Measurements from ENCODE around the gene RTKN2.

The RTKN2 gene

DNA sequence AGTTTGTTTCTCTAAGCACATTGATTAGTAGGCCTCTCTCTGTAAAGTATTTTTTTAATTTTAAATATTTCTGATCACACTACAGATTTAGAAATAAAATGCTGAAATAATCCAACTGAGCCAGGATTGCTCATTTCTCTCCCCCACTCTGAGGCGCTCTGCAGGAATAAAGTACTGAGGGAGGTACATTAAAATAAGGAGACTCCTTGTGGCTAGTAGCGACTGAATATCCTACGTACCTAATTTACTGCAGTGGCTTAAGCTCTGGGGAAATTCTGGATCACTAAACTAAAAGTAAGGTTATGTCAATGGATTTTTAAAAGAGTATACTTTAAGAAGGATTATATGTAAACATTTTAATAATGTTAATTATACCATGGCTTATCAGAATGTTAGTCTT lies 75.2 kb downstream of the RTKN2 start:
- no peak overlapping the region for H3K27ac ChIP-seq (ENCODE audit: low read length)
- H3K4me3 ChIP-seq (ENCODE audit: low read length): no peak overlapping the region
- no peaks in the 10 kb centered on the region for H3K4me1 ChIP-seq (ENCODE audit: control insufficient read depth, insufficient read depth, low read length)
- no peak for DNase-seq (ENCODE audit: low read depth, low spot score)
- H3K9me3 ChIP-seq (ENCODE audit: control insufficient read depth, insufficient read depth, low read length): no peaks in the 10 kb centered on the region
- H3K27me3 ChIP-seq (ENCODE audit: control insufficient read depth, insufficient read depth, low read length): no peaks in the 10 kb centered on the region
- no peaks in the 10 kb centered on the region for H3K36me3 ChIP-seq (ENCODE audit: control insufficient read depth, insufficient read depth, low read length)
- WGBS (ENCODE audit: insufficient coverage, insufficient read length): no CpG with 5 or more reads among the region's 3 CpGs

DNA sequence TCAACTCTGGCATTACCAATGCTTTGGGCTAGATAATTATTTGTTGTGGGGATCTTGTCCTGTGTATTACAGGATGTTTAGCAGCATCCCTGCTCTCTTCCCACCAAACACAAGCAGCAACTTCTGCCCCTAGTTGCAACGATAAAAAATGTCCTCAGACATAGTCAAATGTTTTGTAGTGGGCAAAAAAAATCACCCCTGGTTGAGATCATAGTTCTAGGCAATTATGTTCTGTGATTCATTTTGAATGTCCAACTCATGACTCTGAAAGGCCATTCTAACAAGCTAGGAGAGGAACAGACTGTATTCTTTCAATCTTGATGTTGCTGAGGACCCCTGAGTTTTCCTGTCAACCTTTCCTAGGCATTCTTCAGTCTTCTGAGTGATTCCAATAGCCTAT lies 79.5 kb downstream of the RTKN2 start:
- no CpG with 5 or more reads among the region's 1 CpG for WGBS (ENCODE audit: insufficient coverage, insufficient read length)
- DNase-seq (ENCODE audit: low read depth, low spot score): no peak
- Histone ChIP-seq H3K4me1 (ENCODE audit: control insufficient read depth, insufficient read depth, low read length) (no peaks in the 10 kb centered on the region), H3K27ac (ENCODE audit: low read length) (no peak overlapping the region), H3K36me3 (ENCODE audit: control insufficient read depth, insufficient read depth, low read length) (no peaks in the 10 kb centered on the region), H3K9me3 (ENCODE audit: control insufficient read depth, insufficient read depth, low read length) (no peaks in the 10 kb centered on the region), H3K4me3 (ENCODE audit: low read length) (no peak overlapping the region), H3K27me3 (ENCODE audit: control insufficient read depth, insufficient read depth, low read length) (no peaks in the 10 kb centered on the region)

- Histone ChIP-seq H3K27me3 (ENCODE audit: control insufficient read depth, insufficient read depth, low read length) (no peaks in the 10 kb centered on the region), H3K9me3 (ENCODE audit: control insufficient read depth, insufficient read depth, low read length) (no peaks in the 10 kb centered on the region), H3K36me3 (ENCODE audit: control insufficient read depth, insufficient read depth, low read length) (no peaks in the 10 kb centered on the region), H3K4me1 (ENCODE audit: control insufficient read depth, insufficient read depth, low read length) (no peaks in the 10 kb centered on the region), H3K27ac (ENCODE audit: low read length) (no peak overlapping the region), H3K4me3 (ENCODE audit: low read length) (no peak overlapping the region)
- no CpG with 5 or more reads among the region's 8 CpGs for WGBS (ENCODE audit: insufficient coverage, insufficient read length)
- no peak for DNase-seq (ENCODE audit: low read depth, low spot score)
These were observed 80.5 kb downstream of the RTKN2 start for GRCh38 chr10:62188021-62188616.

GRCh38 chr10:62186999-62187675 lies 81.5 kb downstream of the RTKN2 start:
- no peaks in the 10 kb centered on the region for H3K36me3 ChIP-seq (ENCODE audit: control insufficient read depth, insufficient read depth, low read length)
- DNase-seq (ENCODE audit: low read depth, low spot score): no peak
- H3K4me1 ChIP-seq (ENCODE audit: control insufficient read depth, insufficient read depth, low read length): no peaks in the 10 kb centered on the region
- H3K9me3 ChIP-seq (ENCODE audit: control insufficient read depth, insufficient read depth, low read length): no peaks in the 10 kb centered on the region
- H3K27me3 ChIP-seq (ENCODE audit: control insufficient read depth, insufficient read depth, low read length): no peaks in the 10 kb centered on the region
- no peak overlapping the region for H3K4me3 ChIP-seq (ENCODE audit: low read length)
- no peak overlapping the region for H3K27ac ChIP-seq (ENCODE audit: low read length)
- WGBS (ENCODE audit: insufficient coverage, insufficient read length): no CpG with 5 or more reads among the region's 2 CpGs

- H3K27me3 ChIP-seq (ENCODE audit: control insufficient read depth, insufficient read depth, low read length): no peaks in the 10 kb centered on the region
- no peak overlapping the region for H3K4me3 ChIP-seq (ENCODE audit: low read length)
- H3K4me1 ChIP-seq (ENCODE audit: control insufficient read depth, insufficient read depth, low read length): no peaks in the 10 kb centered on the region
- H3K27ac ChIP-seq (ENCODE audit: low read length): no peak overlapping the region
- no peaks in the 10 kb centered on the region for H3K9me3 ChIP-seq (ENCODE audit: control insufficient read depth, insufficient read depth, low read length)
- DNase-seq (ENCODE audit: low read depth, low spot score): no peak
- WGBS (ENCODE audit: insufficient coverage, insufficient read length): no CpG with 5 or more reads among the region's 11 CpGs
- H3K36me3 ChIP-seq (ENCODE audit: control insufficient read depth, insufficient read depth, low read length): no peaks in the 10 kb centered on the region
These were observed 82.5 kb downstream of the RTKN2 start for GRCh38 chr10:62185919-62186692.

- WGBS (ENCODE audit: insufficient coverage, insufficient read length): no CpG with 5 or more reads among the region's 5 CpGs
- Histone ChIP-seq H3K4me1 (ENCODE audit: control insufficient read depth, insufficient read depth, low read length) (no peaks in the 10 kb centered on the region), H3K27ac (ENCODE audit: low read length) (no peak overlapping the region), H3K9me3 (ENCODE audit: control insufficient read depth, insufficient read depth, low read length) (no peaks in the 10 kb centered on the region), H3K4me3 (ENCODE audit: low read length) (no peak overlapping the region), H3K27me3 (ENCODE audit: control insufficient read depth, insufficient read depth, low read length) (no peaks in the 10 kb centered on the region), H3K36me3 (ENCODE audit: control insufficient read depth, insufficient read depth, low read length) (no peaks in the 10 kb centered on the region)
- DNase-seq (ENCODE audit: low read depth, low spot score): no peak
These were observed 84.5 kb downstream of the RTKN2 start for GRCh38 chr10:62183857-62184795.

DNA sequence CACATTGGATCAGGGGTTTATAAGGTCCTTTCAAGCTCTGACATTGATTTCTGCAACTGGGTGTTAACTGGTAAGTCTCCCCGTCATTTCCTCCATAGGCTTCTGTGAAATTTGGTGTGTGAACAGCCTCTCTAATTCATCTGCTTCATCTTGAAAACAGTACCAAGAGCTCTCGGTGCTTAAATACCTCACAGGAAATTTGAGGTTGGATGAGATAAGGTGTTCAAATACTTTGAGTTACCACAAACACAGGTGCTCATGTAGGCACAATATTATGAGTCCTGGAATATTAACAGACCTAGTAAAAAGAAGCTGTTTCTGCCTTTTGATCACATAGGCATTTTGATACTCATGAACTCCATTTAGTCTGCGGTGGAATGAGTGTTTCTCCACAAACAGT lies 85.2 kb downstream of the RTKN2 start:
- H3K9me3 ChIP-seq (ENCODE audit: control insufficient read depth, insufficient read depth, low read length): no peaks in the 10 kb centered on the region
- DNase-seq (ENCODE audit: low read depth, low spot score): no peak
- no peak overlapping the region for H3K4me3 ChIP-seq (ENCODE audit: low read length)
- H3K36me3 ChIP-seq (ENCODE audit: control insufficient read depth, insufficient read depth, low read length): no peaks in the 10 kb centered on the region
- no peak overlapping the region for H3K27ac ChIP-seq (ENCODE audit: low read length)
- no peaks in the 10 kb centered on the region for H3K27me3 ChIP-seq (ENCODE audit: control insufficient read depth, insufficient read depth, low read length)
- H3K4me1 ChIP-seq (ENCODE audit: control insufficient read depth, insufficient read depth, low read length): no peaks in the 10 kb centered on the region
- WGBS (ENCODE audit: insufficient coverage, insufficient read length): no CpG with 5 or more reads among the region's 3 CpGs

- Histone ChIP-seq H3K4me3 (ENCODE audit: low read length) (no peak overlapping the region), H3K36me3 (ENCODE audit: control insufficient read depth, insufficient read depth, low read length) (no peaks in the 10 kb centered on the region), H3K9me3 (ENCODE audit: control insufficient read depth, insufficient read depth, low read length) (no peaks in the 10 kb centered on the region), H3K4me1 (ENCODE audit: control insufficient read depth, insufficient read depth, low read length) (no peaks in the 10 kb centered on the region), H3K27ac (ENCODE audit: low read length) (no peak overlapping the region), H3K27me3 (ENCODE audit: control insufficient read depth, insufficient read depth, low read length) (no peaks in the 10 kb centered on the region)
- no peak for DNase-seq (ENCODE audit: low read depth, low spot score)
- no CpG with 5 or more reads among the region's 4 CpGs for WGBS (ENCODE audit: insufficient coverage, insufficient read length)
These were observed 86.0 kb downstream of the RTKN2 start for GRCh38 chr10:62182595-62182994.

DNA sequence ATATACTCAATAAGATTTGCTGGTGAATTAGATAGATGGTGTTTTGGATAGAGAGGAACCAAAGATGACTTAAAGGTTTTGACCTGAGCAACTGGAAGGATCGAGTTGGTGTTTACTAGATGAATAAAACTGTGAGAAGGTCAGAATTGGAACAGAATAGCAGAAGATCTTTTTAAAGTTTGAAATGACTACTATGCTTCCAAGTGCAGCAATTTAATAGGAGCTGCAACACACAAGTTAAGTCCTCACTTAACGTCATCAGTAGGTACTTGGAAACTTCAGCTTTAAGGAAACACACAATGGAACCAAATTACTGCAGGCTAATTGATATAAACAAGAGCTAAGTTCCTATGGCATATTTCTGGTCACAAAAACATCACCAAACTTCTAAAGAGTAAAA lies 86.5 kb downstream of the RTKN2 start:
- Histone ChIP-seq H3K27ac (ENCODE audit: low read length) (no peak overlapping the region), H3K36me3 (ENCODE audit: control insufficient read depth, insufficient read depth, low read length) (no peaks in the 10 kb centered on the region), H3K27me3 (ENCODE audit: control insufficient read depth, insufficient read depth, low read length) (no peaks in the 10 kb centered on the region), H3K4me1 (ENCODE audit: control insufficient read depth, insufficient read depth, low read length) (no peaks in the 10 kb centered on the region), H3K4me3 (ENCODE audit: low read length) (no peak overlapping the region), H3K9me3 (ENCODE audit: control insufficient read depth, insufficient read depth, low read length) (no peaks in the 10 kb centered on the region)
- DNase-seq (ENCODE audit: low read depth, low spot score): no peak
- WGBS (ENCODE audit: insufficient coverage, insufficient read length): no CpG with 5 or more reads among the region's 2 CpGs

GRCh38 chr10:62180677-62181076 lies 88.0 kb downstream of the RTKN2 start:
- WGBS (ENCODE audit: insufficient coverage, insufficient read length): no CpG with 5 or more reads among the region's 4 CpGs
- H3K4me1 ChIP-seq (ENCODE audit: control insufficient read depth, insufficient read depth, low read length): no peaks in the 10 kb centered on the region
- H3K4me3 ChIP-seq (ENCODE audit: low read length): no peak overlapping the region
- no peak overlapping the region for H3K27ac ChIP-seq (ENCODE audit: low read length)
- no peaks in the 10 kb centered on the region for H3K9me3 ChIP-seq (ENCODE audit: control insufficient read depth, insufficient read depth, low read length)
- H3K27me3 ChIP-seq (ENCODE audit: control insufficient read depth, insufficient read depth, low read length): no peaks in the 10 kb centered on the region
- DNase-seq (ENCODE audit: low read depth, low spot score): no peak
- H3K36me3 ChIP-seq (ENCODE audit: control insufficient read depth, insufficient read depth, low read length): no peaks in the 10 kb centered on the region
